H9 (cell line): ENCODE data around the gene MCHR1. TPM values are rescaled to one million over a fixed set of nuclear protein-coding genes. Genes with fewer than 3 reads are reported as not detected.

ENCODE experiments used
- DNase-seq: peaks from one replicate; pipeline ENCODE4 v3.0.0-alpha.2; 2017
- H2AFZ ChIP-seq: one replicate; pipeline ENCODE4 v1.6.1; 2013; ENCODE audit warnings: mild to moderate bottlenecking, low read length, control low read depth, moderate library complexity
- H2AK5ac ChIP-seq: 2 replicates; pipeline ENCODE4 v1.6.1; 2013; ENCODE audit warnings: low read length, control low read depth, mixed read lengths; ENCODE audit not compliant: insufficient read length
- H2BK120ac ChIP-seq: one replicate; pipeline ENCODE4 v1.6.1; 2013; ENCODE audit warnings: low read depth, mild to moderate bottlenecking, low read length, control low read depth, inconsistent platforms; ENCODE audit not compliant: poor library complexity, severe bottlenecking
- H2BK12ac ChIP-seq: 2 replicates; pipeline ENCODE4 v1.6.1; 2013; ENCODE audit warnings: low read length, control low read depth, mixed read lengths, low read depth; ENCODE audit not compliant: insufficient read length
- H2BK15ac ChIP-seq: 2 replicates; pipeline ENCODE4 v1.6.1; 2013; ENCODE audit warnings: low read depth, low read length, control low read depth
- H2BK20ac ChIP-seq: one replicate; pipeline ENCODE4 v1.6.1; 2013; ENCODE audit warnings: low read depth, mild to moderate bottlenecking, low read length, control low read depth, inconsistent platforms; ENCODE audit not compliant: poor library complexity, severe bottlenecking
- H2BK5ac ChIP-seq: 2 replicates; pipeline ENCODE4 v1.6.1; 2013; ENCODE audit warnings: low read length, control low read depth, mixed read lengths; ENCODE audit not compliant: insufficient read length
- H3K14ac ChIP-seq: 2 replicates; pipeline ENCODE4 v1.6.1; 2013; ENCODE audit warnings: low read length, control low read depth; ENCODE audit not compliant: insufficient read depth
- H3K18ac ChIP-seq: 2 replicates; pipeline ENCODE4 v1.6.1; 2013; ENCODE audit warnings: low read depth, mild to moderate bottlenecking, mixed read lengths, low read length, control low read depth; ENCODE audit not compliant: insufficient read length
- H3K23ac ChIP-seq: 2 replicates; pipeline ENCODE4 v1.6.1; 2013; ENCODE audit warnings: low read length, control low read depth, mixed read lengths, low read depth; ENCODE audit not compliant: insufficient read length
- H3K23me2 ChIP-seq: 2 replicates; pipeline ENCODE4 v1.6.1; 2013; ENCODE audit warnings: low read depth, mild to moderate bottlenecking, mixed read lengths, low read length, control low read depth; ENCODE audit not compliant: insufficient read length, poor library complexity, severe bottlenecking
- H3K27ac ChIP-seq: 2 replicates; pipeline ENCODE4 v1.5.1; 2013; ENCODE audit warnings: low read length, control low read depth, mixed read lengths, low read depth; ENCODE audit not compliant: insufficient read length
- H3K27me3 ChIP-seq: 2 replicates; pipeline ENCODE4 v1.6.1; 2013; ENCODE audit warnings: low read length, control low read depth, inconsistent platforms; ENCODE audit not compliant: insufficient read depth
- H3K4ac ChIP-seq: 2 replicates; pipeline ENCODE4 v1.6.1; 2013; ENCODE audit warnings: low read depth, mild to moderate bottlenecking, control low read depth, inconsistent platforms, low read length, moderate library complexity
- H3K4me1 ChIP-seq: 2 replicates; pipeline ENCODE4 v1.6.1; 2013; ENCODE audit warnings: low read length, control low read depth, inconsistent platforms; ENCODE audit not compliant: insufficient read depth
- H3K4me2 ChIP-seq: 2 replicates; pipeline ENCODE4 v1.6.1; 2013; ENCODE audit warnings: low read length, control low read depth, mixed read lengths; ENCODE audit not compliant: insufficient read length, insufficient read depth
- H3K56ac ChIP-seq: 2 replicates; pipeline ENCODE4 v1.6.1; 2013; ENCODE audit warnings: low read depth, mild to moderate bottlenecking, mixed read lengths, low read length, control low read depth; ENCODE audit not compliant: insufficient read length
- H3K79me1 ChIP-seq: 2 replicates; pipeline ENCODE4 v1.6.1; 2013; ENCODE audit warnings: low read depth, mild to moderate bottlenecking, moderate library complexity, low read length, control low read depth, inconsistent platforms; ENCODE audit not compliant: insufficient read depth, poor library complexity, severe bottlenecking
- H3K79me2 ChIP-seq: 2 replicates; pipeline ENCODE4 v1.6.1; 2013; ENCODE audit warnings: low read length, control low read depth, inconsistent platforms; ENCODE audit not compliant: insufficient read depth
- H3K9ac ChIP-seq: 2 replicates; pipeline ENCODE4 v1.6.1; 2013; ENCODE audit warnings: low read length, control low read depth, mixed read lengths; ENCODE audit not compliant: insufficient read length; ENCODE audit errors: extremely low read depth
- H3K9me3 ChIP-seq: one replicate; pipeline ENCODE4 v1.6.1; 2013; ENCODE audit warnings: low read depth, low read length, inconsistent platforms; ENCODE audit not compliant: control insufficient read depth
- H3T11ph ChIP-seq: one replicate; pipeline ENCODE4 v1.6.1; 2013; ENCODE audit warnings: mild to moderate bottlenecking, low read length, control low read depth, inconsistent platforms
- H4K20me1 ChIP-seq: one replicate; pipeline ENCODE4 v1.6.1; 2013; ENCODE audit not compliant: control insufficient read depth, insufficient read length, insufficient read depth
- H4K5ac ChIP-seq: 2 replicates; pipeline ENCODE4 v1.6.1; 2013; ENCODE audit warnings: low read depth, mild to moderate bottlenecking, mixed read lengths, low read length, control low read depth; ENCODE audit not compliant: insufficient read length
- H4K8ac ChIP-seq: replicated peaks from 2 replicates; pipeline ENCODE4 v1.6.1; 2013; ENCODE audit warnings: low read length, control low read depth, mixed read lengths, low read depth; ENCODE audit not compliant: insufficient read length
- H4K91ac ChIP-seq: 2 replicates; pipeline ENCODE4 v1.6.1; 2013; ENCODE audit warnings: low read depth, mild to moderate bottlenecking, moderate library complexity, mixed read lengths, low read length, control low read depth; ENCODE audit not compliant: insufficient read length
- H3K27ac Mint-ChIP-seq, 3 experiments: 2 replicates in 2 of 3; 3 replicates in 1 of 3; pipeline ENCODE4 v1.8.0; 2020 to 2021; ENCODE audit warnings: mixed read lengths in 3 of 3, mild to moderate bottlenecking in 1 of 3, moderate library complexity in 1 of 3
- H3K27me3 Mint-ChIP-seq: 2 replicates; pipeline ENCODE4 v1.8.0; 2021; ENCODE audit warnings: low read depth, mild to moderate bottlenecking, moderate library complexity, mixed read lengths
- H3K36me3 Mint-ChIP-seq, 3 experiments: 2 replicates in 2 of 3; 3 replicates in 1 of 3; pipeline ENCODE4 v1.8.0; 2020 to 2021; ENCODE audit warnings: low read depth in 3 of 3, mixed read lengths in 3 of 3; ENCODE audit not compliant: insufficient read depth in 1 of 3
- H3K4me1 Mint-ChIP-seq, 2 experiments: 2 replicates each; pipeline ENCODE4 v1.8.0; 2020; ENCODE audit warnings: mixed read lengths in 2 of 2
- H3K4me3 Mint-ChIP-seq, 2 experiments: 2 replicates in 1 of 2; 3 replicates in 1 of 2; pipeline ENCODE4 v1.8.0; 2020 to 2021; ENCODE audit warnings: mild to moderate bottlenecking in 2 of 2, mixed read lengths in 2 of 2, moderate library complexity in 1 of 2
- H3K9me3 Mint-ChIP-seq, 2 experiments: 2 replicates in 1 of 2; 3 replicates in 1 of 2; pipeline ENCODE4 v1.8.0; 2020; ENCODE audit warnings: mild to moderate bottlenecking in 2 of 2, mixed read lengths in 2 of 2, moderate library complexity in 1 of 2
- CTCF ChIP-seq: fragments of 200-600 bp; sonication (generic); conservative IDR thresholded peaks from 3 replicates; pipeline ENCODE4 v1.8.0; 2021; ENCODE audit warnings: antibody characterized with exemption, mild to moderate bottlenecking
- WGBS: extraction: QIAGEN DNeasy Blood & Tissue Kit; methylation state at CpG from one replicate; pipeline ENCODE4 v1.1.7; 2013; ENCODE audit warnings: missing lambda C conversion rate, low lambda C conversion rate, mixed read lengths; ENCODE audit not compliant: insufficient read length; ENCODE audit errors: extremely low coverage; 5-methylcytosine and 5-hydroxymethylcytosine counted together
- total RNA-seq: library from RNA; stranded (reverse); gene quantifications from 2 replicates; pipeline ENCODE4 v1.2.1, GENCODE V29; 2021

MCHR1 gene
- total RNA-seq, 1 experiment from 2014 or later, result 2.9 TPM

- WGBS, result no CpG with 5 or more reads among the region's 9 CpGs
- Mint-ChIP-seq H3K9me3 (no peaks in the 10 kb centered on the region), H3K4me3 (peak overlapping the region; percentile 61 to 72)
Observed at GRCh38 chr22:40684728-40685127, 5.4 kb downstream of the MCHR1 start.

More at GRCh38 chr22:40684728-40685127, 5.4 kb downstream of the MCHR1 start:
- Histone ChIP-seq H3K9ac (peak overlapping the region; percentile 14), H3K4ac (no peak overlapping the region), H2BK120ac (no peak overlapping the region), H3K18ac (peak overlapping the region; percentile 42), H3K27me3 (no peaks in the 10 kb centered on the region), H3K79me1 (no peaks in the 10 kb centered on the region), H2BK20ac (no peak overlapping the region), H2AFZ (no peak overlapping the region), H3K14ac (peak overlapping the region; percentile 39; the same call in 1 of the 2 replicates), H4K5ac (no peak overlapping the region), H3K4me1 (peaks cover 9% of the 10 kb centered on the region), H3K23me2 (peaks cover 7% of the 10 kb centered on the region), H4K91ac (no peak overlapping the region), H3K23ac (no peak overlapping the region), H3K4me2 (peak overlapping the region; percentile 82), H2BK5ac (no peak overlapping the region), H3K27ac (peak overlapping the region; percentile 15), H2BK12ac (no peak overlapping the region), H4K20me1 (no peaks in the 10 kb centered on the region), H2AK5ac (no peak overlapping the region), H2BK15ac (no peak overlapping the region), H4K8ac (no peak overlapping the region), H3T11ph (no peak overlapping the region), H3K9me3 (no peaks in the 10 kb centered on the region), H3K79me2 (no peaks in the 10 kb centered on the region), H3K56ac (no peak overlapping the region)
- Mint-ChIP-seq H3K27me3 (peaks cover 4% of the 10 kb centered on the region; the same call in 1 of the 2 replicates), H3K27ac (peak overlapping the region; percentile 9 to 96 (median 74); a peak in 5 of 7 replicates), H3K4me1 (peaks cover 58 to 60% of the 10 kb centered on the region in 2 experiments), H3K36me3 (peaks cover 0 to 10% (median 6%) of the 10 kb centered on the region in 3 experiments; a peak in 4 of 7 replicates)
- peak; percentile 92 for DNase-seq
- no peak for TF ChIP-seq CTCF
